GM19238 (cell line): ENCODE results near the gene ZBTB38.

Experiments
- DNase-seq: peaks from one replicate; pipeline ENCODE4 v3.0.0; 2011; ENCODE audit warnings: low spot score; ENCODE audit not compliant: insufficient read length

The ZBTB38 gene

GRCh38 chr3:141367038-141367730, 1.1 kb upstream of the ZBTB38 start:
- no peak for DNase-seq

GRCh38 chr3:141368925-141369794, 856 bp downstream of the ZBTB38 start:
- no peak for DNase-seq

- peak; percentile 46 for DNase-seq
Observed at GRCh38 chr3:141370065-141370533, 1.8 kb downstream of the ZBTB38 start.

GRCh38 chr3:141371882-141372281, 3.6 kb downstream of the ZBTB38 start:
- DNase-seq: no peak

- no peak for DNase-seq
Observed at GRCh38 chr3:141372656-141373055, 4.4 kb downstream of the ZBTB38 start.

- DNase-seq: no peak
Observed at GRCh38 chr3:141373232-141373631, 4.9 kb downstream of the ZBTB38 start.

GRCh38 chr3:141373768-141374526, 5.6 kb downstream of the ZBTB38 start:
- DNase-seq: no peak

GRCh38 chr3:141375381-141376301, 7.3 kb downstream of the ZBTB38 start:
- DNase-seq: no peak

- no peak for DNase-seq
Observed at GRCh38 chr3:141377377-141377776, 9.1 kb downstream of the ZBTB38 start.

- DNase-seq: no peak
Observed at GRCh38 chr3:141378556-141378955, 10.3 kb downstream of the ZBTB38 start.

GRCh38 chr3:141379250-141379966, 11.1 kb downstream of the ZBTB38 start:
- DNase-seq: no peak

- no peak for DNase-seq
Observed at GRCh38 chr3:141380279-141380678, 12.0 kb downstream of the ZBTB38 start.

GRCh38 chr3:141380987-141381386, 12.7 kb downstream of the ZBTB38 start:
- DNase-seq: no peak

GRCh38 chr3:141382571-141382970, 14.3 kb downstream of the ZBTB38 start:
- no peak for DNase-seq

GRCh38 chr3:141383555-141384129, 15.3 kb downstream of the ZBTB38 start:
- DNase-seq: no peak

- DNase-seq: no peak
Observed at GRCh38 chr3:141384157-141384556, 15.9 kb downstream of the ZBTB38 start.

GRCh38 chr3:141384575-141384974, 16.3 kb downstream of the ZBTB38 start:
- no peak for DNase-seq

- DNase-seq: no peak
Observed at GRCh38 chr3:141385406-141386125, 17.3 kb downstream of the ZBTB38 start.

- no peak for DNase-seq
Observed at GRCh38 chr3:141386126-141386488, 17.8 kb downstream of the ZBTB38 start.
